Measurements from ENCODE around the gene RDH16. TPM values are rescaled to one million over a fixed set of nuclear protein-coding genes. Genes with fewer than 3 reads are reported as not detected.

Gene RDH16
- total and polyA plus RNA-seq, 10 donors, result 0.86 to 3.9 (median 2.6) TPM

GRCh38 chr12:56991319-56992246, 34.2 kb upstream of the RDH16 start:
- Histone ChIP-seq H3K9me3 (no peaks in the 10 kb centered on the region), H3K4me1 (peaks cover 20 to 83% (median 58%) of the 10 kb centered on the region in 6 donors), H3K4me3 (no peak overlapping the region), H3K27ac (peak overlapping the region; percentile 58 to 85 (median 74)), H3K27me3 (replicated peaks in 1 of 7) (no peaks in the 10 kb centered on the region), H3K36me3 (peaks cover 0 to 19% (median 0%) of the 10 kb centered on the region in 6 donors)
- TF ChIP-seq POLR2A (IDR thresholded peaks at IDR 0.05), result no peak
- peak in 2 of 3 donors; percentile 56 to 58 for TF ChIP-seq POLR2AphosphoS5 (IDR thresholded peaks at IDR 0.05)
- TF ChIP-seq CTCF (IDR thresholded peaks at IDR 0.05 in 8 of 11, conservative IDR thresholded peaks at IDR 0.05 in 3 of 11), result no peak
- WGBS, 5 donors, result 44 to 48% (median 44%) methylated on average over 8 of the region's 8 CpGs
- intact Hi-C loops (cut with DNase I; ENCODE audit: low total_unique reads), result loop anchor here (5.0 kb wide), 1 partner anchor 229 kb away; the partner anchor contains the start of gene HSD17B6
- DNase-seq, result peak; percentile 79

GRCh38 chr12:56990648-56991318, 33.4 kb upstream of the RDH16 start:
- peak in 1 of 3 donors; percentile 70 for TF ChIP-seq POLR2AphosphoS5 (IDR thresholded peaks at IDR 0.05)
- TF ChIP-seq CTCF (IDR thresholded peaks at IDR 0.05 in 8 of 11, conservative IDR thresholded peaks at IDR 0.05 in 3 of 11), result no peak
- peak overlapping the region; percentile 51 to 85 (median 72) for H3K27ac ChIP-seq

DNA sequence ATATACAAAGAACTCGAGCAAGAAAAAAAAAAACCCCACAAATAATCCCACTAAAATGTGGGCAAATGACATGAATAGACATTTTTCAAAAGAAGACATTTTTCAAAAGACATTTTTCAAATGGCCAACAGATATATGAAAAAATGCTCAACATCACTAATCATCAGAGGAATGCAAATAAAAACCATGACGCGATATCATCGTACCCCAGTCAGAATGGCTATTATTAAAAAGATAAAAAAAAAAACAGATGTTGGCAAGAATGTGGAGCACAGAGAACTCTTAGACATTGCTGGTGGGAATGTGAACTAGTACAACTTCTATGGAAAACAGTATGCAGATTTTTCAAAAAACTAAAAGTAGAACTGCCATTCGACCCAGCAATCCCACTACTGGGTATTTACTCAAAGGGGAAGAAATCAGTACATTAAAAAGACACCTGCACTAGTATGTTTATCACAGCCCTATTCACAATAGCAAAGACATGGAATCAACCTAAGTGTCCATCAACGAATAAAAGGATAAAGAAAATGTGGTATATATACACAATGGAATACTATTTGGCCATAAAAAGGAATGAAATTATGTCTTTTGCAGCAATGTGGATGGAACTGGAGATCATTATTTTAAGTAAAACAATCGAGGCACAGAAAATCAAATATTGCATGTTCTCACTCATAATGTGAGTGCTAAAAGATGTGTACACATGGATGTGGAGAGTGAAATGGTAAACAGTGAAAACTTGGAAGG, 32.6 kb upstream of the RDH16 start:
- Histone ChIP-seq H3K9me3 (no peaks in the 10 kb centered on the region), H3K27me3 (replicated peaks in 1 of 7) (no peaks in the 10 kb centered on the region), H3K4me1 (peaks cover 17 to 69% (median 51%) of the 10 kb centered on the region in 6 donors), H3K27ac (peak overlapping the region in 5 of 8 donors; percentile 65 to 85 (median 82)), H3K4me3 (no peak overlapping the region), H3K36me3 (peaks cover 0 to 4% (median 0%) of the 10 kb centered on the region in 6 donors)
- WGBS, 5 donors, result 81 to 90% (median 86%) methylated on average over 7 of the region's 7 CpGs
- TF ChIP-seq CTCF (IDR thresholded peaks at IDR 0.05 in 8 of 11, conservative IDR thresholded peaks at IDR 0.05 in 3 of 11) (no peak), POLR2A (IDR thresholded peaks at IDR 0.05) (no peak), POLR2AphosphoS5 (IDR thresholded peaks at IDR 0.05) (no peak)
- DNase-seq, result no peak
- intact Hi-C loops (cut with DNase I; ENCODE audit: low total_unique reads), result loop anchor here (5.0 kb wide), 2 partner anchors 153 to 228 kb away; partner anchors contain the start of gene HSD17B6

More at GRCh38 chr12:56990648-56991318, 33.4 kb upstream of the RDH16 start:
- H3K4me3 ChIP-seq, result no peak overlapping the region
- intact Hi-C loops (cut with DNase I; ENCODE audit: low total_unique reads), result loop anchor here (5.0 kb wide), 1 partner anchor 228 kb away; the partner anchor contains the start of gene HSD17B6
- no peaks in the 10 kb centered on the region for H3K9me3 ChIP-seq
- WGBS, 5 donors, result 30 to 43% (median 30%) methylated on average over 7 of the region's 7 CpGs
- no peaks in the 10 kb centered on the region for H3K27me3 ChIP-seq (replicated peaks in 1 of 7)
- peak; percentile 74 for DNase-seq
- H3K4me1 ChIP-seq, result peaks cover 17 to 76% (median 54%) of the 10 kb centered on the region in 6 donors
- peaks cover 0 to 11% (median 0%) of the 10 kb centered on the region in 6 donors for H3K36me3 ChIP-seq
